ENCODE measurements around the gene OR5B17.
"Not testable (repeated sequence)": the region's sequence is repeated elsewhere in the genome, so short reads cannot be mapped to it uniquely, and the experiment has no call there.

Gene OR5B17

DNA sequence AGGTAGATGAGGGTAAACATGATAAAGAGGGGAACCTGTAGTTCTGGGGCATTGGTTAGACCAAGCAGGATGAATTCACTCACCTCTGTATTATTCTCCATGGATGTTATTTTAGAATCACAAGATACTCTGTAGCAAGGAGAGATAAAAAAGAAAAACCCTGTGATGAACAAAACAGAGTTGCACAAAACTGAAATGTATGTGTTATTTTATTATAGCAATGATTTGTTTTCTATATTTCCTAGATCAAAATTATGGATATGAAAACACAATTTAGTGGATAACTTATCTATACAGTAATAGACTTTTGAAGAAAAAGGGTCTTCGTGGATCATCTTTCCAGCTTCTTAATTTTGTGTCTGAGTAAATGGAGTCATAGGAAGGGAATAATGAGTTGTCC is at the start of gene OR5B17:
OR5B17 (minus strand) TSS at position 101 of the 400 bp plus-strand sequence; CDS start at position 101, 0 bp downstream.
- no peak for DNase-seq

DNA sequence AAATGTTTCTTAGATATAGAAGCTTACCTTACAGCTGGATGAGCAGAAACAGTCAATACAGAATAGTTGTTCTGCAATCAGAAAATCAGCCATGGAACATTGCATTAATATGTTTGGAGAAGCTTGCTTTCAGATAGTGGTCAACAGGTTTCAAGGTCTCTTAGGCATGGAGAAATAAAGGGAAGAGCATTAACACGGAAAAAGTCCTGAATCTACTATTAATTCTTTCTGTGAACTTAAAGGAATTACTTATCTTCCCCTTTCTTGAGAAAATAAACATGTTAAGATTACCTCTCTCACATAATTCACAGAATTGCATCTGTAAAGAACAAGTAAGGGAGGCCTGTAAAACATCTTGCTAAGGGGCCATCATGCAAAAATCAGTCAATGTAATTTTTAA is 47.9 kb upstream of the OR5B17 start, which contains the start of gene OR5B3:
OR5B3 (minus strand) TSS at position 101 of the 400 bp plus-strand sequence. CDS start 3,465 bp downstream, outside the sequence.
- no peak for DNase-seq

DNA sequence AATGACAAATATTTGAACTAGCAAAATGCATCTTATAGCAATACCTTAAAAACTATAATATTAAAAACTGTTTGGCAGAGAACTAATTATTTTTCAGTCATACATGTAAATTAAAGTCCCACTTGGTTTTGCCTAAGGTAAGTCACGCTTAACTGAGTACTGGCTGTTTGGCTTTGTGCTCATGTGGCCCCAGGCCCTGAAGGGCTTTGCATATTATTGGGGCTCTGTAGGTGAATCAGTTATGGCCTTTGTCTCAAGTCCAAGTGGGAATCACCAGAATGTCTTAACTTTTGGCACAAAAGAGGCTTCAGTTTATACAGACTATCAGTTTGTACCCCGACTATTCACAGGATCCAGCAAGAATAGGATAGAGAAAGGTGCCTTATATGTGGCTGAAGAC is 40.8 kb upstream of the OR5B17 start:
- not testable (repeated sequence) for DNase-seq

DNA sequence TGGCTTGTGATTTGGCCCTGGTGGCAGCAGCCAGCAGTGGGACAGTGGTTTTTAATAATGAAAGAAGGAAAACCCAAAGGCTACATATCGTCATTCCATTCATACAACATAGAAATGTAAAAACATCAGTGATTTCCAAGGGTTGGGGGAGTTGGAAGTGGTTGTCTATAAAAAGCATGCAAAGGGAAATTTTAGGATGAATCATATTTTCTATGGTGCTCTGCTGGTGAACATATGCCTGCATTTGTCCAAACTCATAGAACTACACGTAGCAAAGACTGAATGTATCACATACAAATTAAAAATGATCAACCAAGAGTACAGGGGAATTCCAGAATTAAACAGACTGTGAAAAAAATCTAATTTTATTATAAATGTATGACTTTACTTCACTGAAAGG is 36.7 kb upstream of the OR5B17 start:
- DNase-seq: no peak

DNA sequence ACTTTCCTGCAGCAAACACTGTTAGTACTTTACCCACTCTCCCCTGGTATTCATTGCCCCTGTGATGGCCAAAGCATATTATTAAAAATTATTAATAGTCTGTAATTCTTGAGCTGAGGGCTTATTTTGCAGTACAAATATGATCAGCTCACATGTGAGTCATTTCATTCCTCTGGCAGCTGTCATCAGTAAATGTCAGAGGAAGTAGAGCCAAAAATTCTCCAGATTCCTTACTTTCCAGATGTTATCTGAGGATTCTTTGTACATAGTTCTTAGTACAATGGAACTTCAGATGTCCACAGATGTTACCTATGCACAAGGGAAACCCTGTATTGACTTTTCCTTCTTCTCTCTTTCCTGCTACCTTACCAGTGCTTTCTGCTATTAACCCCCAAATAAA is 35.3 kb upstream of the OR5B17 start:
- no peak for DNase-seq

DNA sequence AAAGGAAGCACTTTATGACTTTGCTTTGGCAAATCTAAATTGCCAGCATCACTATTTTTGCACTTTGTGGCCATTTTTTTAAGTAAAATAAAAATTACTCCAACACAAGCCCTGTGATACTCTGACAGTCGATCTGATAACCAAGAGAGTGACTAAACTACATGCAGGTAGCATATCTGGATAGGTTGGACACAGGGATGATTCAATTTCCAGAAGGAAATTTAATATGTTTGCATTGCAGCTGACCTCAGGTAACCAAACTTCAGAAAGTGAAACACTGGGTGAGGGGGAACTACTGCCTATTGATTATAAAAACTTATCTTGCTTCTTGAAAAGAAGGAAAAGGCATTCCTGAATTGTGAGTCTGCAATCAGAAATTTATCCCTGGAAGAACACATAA is 33.9 kb upstream of the OR5B17 start:
- DNase-seq: no peak

DNA sequence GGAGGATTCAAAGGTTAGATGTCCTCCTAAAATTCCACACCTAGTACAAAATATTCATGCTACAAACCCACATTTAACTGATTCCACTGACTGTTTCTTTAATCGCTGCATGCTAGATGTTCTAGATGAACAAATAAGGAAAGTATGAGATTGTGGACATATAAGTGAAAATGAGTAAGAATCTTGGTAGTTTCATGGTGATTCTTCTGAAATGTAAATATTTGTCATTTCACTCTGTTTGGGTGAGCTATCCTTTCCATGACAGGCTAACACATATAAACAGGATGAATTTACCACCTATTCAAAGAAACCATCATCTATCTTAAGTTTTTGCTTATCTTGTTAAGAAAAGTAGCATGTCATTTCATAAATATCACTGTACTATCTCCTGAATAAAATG is 33.0 kb upstream of the OR5B17 start:
- no peak for DNase-seq

DNA sequence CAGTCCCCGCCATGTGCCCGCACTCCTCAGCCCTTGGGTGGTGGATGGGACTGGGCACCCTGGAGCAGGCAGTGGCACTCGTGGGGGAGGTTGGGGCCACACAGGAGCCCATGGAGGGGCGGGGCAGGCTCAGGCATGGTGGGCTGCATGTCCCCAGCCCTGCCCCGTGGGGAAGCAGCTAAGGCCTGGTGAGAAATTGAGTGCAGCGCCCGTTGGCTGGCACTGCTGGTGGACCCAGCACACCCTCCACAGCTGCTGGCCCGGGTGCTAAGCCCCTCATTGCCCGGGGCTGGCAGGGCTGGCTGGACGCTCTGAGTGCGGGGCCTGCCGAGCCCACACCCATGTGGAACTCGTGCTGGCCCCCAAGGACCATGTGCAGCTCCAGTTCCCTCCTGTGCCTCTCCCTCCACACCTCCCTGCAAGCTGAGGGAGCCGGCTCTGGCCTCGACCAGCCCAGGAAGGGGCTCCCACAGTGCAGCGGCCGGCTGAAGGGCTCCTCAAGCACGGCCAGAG is 31.7 kb upstream of the OR5B17 start:
- DNase-seq: no peak

DNA sequence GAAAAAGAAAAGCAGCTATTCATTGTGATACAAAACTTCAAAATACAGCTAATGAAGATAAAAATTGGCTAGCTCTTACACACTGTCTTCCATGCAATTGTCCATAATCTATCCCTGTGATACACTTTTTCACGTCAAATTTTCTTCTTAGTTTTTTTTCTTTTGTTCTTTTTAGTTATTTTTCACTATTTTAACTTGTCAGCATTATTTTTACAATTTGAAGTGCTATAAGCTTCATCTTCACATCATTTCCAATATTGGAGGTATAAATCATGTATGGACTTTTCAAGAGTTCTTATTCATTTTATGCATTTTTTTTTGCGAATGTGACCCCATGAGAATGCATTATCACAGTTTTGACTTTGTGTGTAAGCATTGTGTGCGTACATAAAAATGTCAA is 4.1 kb downstream of the OR5B17 start:
- no peak for DNase-seq

DNA sequence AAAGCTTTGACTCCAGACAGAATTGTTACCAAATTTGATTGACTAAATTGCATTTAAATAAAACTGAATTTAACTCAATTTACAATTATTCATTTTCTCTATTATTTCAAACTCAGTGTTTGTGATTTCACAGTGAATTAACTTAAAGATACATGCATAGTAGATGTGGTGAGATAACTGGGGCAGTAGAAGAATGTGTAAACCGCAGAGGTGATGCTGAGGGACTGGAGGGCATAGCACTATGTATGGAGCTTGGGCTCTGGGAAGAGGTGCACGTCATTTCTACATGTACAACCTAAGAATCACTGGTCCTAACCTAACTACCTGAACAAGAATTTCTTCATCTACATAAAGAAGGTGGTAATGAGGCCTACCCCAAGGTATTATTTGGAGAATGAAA is 13.7 kb downstream of the OR5B17 start:
- no peak for DNase-seq

DNA sequence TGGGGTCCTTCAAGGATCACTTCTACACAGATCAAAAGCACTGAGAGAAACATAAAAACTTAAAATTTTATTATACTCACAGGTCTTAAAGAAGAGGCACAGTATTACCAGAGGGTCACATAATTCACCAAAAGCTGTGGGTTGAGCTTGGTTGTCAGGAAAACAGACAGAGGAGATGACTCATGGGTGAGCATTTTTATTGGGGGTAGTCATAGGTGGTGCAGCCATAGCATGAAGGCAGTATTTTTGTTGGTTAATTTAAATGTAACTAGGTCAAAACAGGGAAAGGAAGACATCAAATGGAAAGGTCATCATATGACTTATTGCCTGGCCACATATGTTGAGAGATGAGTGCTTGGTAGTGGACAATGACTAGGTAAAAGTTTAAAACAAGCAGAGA is 24.2 kb downstream of the OR5B17 start:
- no peak for DNase-seq

DNA sequence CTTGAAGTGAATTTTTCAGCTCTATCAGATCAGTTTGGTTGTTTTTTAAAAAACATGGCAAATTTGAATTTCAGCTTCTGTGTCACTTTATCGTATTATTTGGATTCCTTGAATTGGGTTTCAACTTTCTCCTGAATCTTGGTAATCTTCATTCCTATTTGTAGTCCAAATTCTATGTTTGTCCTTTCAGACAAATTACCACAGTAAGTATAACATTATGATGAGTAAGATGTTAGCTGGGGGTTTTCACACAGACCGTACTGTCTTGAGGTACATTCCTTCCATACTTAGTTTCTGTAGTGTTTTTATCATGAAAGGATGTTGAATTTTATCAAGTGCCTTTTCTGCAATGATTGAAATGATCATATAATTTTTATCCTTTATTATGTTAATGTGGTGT is 28.0 kb downstream of the OR5B17 start:
- no peak for DNase-seq

DNA sequence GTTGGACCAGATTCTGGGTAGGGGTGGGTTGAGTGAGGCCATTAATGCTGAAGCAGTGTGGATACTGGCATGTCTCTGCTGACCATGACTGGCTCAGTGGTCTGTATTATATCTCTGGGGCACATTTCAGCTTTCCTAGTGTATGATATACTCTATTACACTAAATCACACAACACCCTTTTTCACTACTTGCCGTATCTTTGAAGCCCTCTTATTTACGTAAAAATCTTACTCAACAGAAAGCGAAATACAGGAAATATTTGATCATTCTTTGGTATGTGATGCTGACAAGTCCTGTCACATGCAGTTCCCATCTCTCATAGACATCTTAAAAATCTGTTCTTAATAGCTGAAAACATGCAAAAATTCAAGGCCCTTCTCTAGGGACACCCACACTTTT is 40.3 kb downstream of the OR5B17 start:
- DNase-seq: no peak

DNA sequence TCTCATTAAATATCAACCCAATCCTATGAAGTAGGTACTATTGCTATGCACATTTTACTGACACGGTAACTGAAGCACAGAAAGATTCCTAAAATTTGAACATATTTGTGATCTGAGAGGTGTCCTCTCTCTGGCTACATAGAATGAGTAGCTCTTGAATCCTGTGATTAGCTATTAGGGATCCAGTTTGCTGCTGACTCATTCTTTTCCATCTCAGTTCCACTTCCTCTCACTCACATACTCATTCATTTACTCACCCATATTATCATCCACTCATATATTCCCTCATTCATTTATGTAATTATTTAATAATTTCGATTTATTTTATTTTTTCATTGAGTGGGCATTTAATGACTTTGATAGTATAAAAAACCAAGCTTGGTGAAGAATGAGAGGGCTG is 42.7 kb downstream of the OR5B17 start:
- DNase-seq: no peak

Measured in right forelimb (tissue), 1 donor.